IPS-18c (cell line): Measurements from ENCODE around the gene CLEC12A.
"Not testable (repeated sequence)": the region's sequence is repeated elsewhere in the genome, so short reads cannot be mapped to it uniquely, and the experiment has no call there.

Source experiments
- H3K4me3 ChIP-seq: 2 replicates; pipeline ENCODE4 v1.7.0; 2013; ENCODE audit warnings: low read depth, mild to moderate bottlenecking, low read length, moderate library complexity; ENCODE audit not compliant: insufficient read depth
- H3K9me3 ChIP-seq: one replicate; pipeline ENCODE4 v1.6.1; 2013; ENCODE audit warnings: mild to moderate bottlenecking, low read length, moderate library complexity; ENCODE audit not compliant: control insufficient read depth, insufficient read depth

The CLEC12A gene

DNA sequence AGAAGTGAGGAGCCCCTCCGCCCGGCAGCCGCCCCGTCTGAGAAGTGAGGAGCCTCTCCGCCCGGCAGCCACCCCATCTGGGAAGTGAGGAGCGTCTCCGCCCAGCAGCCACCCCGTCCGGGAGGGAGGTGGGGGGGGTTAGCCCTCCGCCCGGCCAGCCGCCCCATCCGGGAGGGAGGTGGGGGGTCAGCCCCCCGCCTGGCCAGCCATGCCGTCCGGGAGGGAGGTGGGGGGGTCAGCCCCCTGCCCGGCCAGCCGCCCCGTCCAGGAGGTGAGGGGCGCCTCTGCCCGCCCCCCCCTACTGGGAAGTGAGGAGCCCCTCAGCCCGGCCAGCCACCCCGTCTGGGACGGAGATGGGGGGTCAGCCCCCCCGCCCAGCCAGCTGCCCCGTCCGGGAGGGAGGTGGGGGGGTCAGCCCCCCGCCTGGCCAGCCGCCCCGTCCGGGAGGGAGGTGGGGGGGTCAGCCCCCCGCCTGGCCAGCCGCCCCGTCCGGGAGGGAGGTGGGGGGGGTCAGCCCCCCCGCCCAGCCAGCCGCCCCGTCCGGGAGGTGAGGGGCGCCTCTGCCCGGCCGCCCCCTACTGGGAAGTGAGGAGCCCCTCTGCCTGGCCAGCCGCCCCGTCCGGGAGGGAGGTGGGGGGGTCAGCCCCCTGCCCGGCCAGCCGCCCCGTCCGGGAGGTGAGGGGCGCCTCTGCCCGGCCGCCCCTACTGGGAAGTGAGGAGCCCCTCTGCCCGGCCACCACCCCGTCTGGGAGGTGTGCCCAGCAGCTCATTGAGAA is 18.1 kb upstream of the CLEC12A start:
- not testable (repeated sequence) for H3K4me3 ChIP-seq, H3K9me3 ChIP-seq

DNA sequence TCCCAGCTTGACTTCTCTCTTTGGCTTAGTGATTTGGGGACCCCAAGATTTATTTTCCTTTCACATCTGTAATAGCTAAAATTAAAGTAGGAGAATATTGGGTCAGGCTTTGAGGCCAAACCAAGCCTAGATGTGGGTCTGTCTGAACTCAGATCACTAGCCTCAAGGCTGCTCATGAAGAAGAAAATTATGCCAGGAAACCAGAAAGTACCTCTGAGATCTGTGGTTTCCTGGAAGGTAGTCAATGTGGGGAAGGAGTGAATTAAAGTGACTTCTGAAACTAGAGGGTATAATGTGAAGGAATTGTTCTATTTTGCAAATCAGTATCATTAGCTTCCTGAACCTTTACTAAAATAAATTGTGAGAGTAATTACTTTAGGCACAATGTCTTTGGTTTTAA is 13.4 kb upstream of the CLEC12A start:
- H3K4me3 ChIP-seq, result no peak overlapping the region
- no peaks in the 10 kb centered on the region for H3K9me3 ChIP-seq

- H3K9me3 ChIP-seq, result no peaks in the 10 kb centered on the region
Observed at GRCh38 chr12:9960590-9960989, 10.6 kb upstream of the CLEC12A start.

GRCh38 chr12:9961106-9961505 is 10.1 kb upstream of the CLEC12A start:
- Histone ChIP-seq H3K4me3 (no peak overlapping the region), H3K9me3 (no peaks in the 10 kb centered on the region)

More at GRCh38 chr12:9960590-9960989, 10.6 kb upstream of the CLEC12A start:
- H3K4me3 ChIP-seq, result no peak overlapping the region

DNA sequence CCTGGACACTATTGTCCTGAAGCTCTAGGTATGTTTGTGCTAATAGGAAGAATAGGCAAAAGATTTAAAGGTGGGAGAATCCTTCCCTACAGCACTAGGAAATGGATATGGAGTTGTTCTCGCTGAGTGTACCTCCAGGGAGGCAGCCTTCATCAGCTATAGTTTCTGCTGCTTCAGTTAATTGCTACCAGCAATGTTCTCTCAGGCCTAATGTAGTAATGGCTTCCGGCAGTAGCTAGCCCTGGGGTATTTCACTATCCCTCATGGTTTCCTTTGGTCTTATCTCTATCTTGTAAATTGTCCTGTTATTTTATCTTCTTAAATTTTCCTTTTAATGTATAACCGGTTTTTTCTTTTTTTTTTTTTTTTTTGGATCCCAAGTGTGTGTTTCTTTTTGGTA is 9.3 kb upstream of the CLEC12A start:
- Histone ChIP-seq H3K9me3 (no peaks in the 10 kb centered on the region), H3K4me3 (no peak overlapping the region)

- H3K4me3 ChIP-seq, result no peak overlapping the region
- H3K9me3 ChIP-seq, result no peaks in the 10 kb centered on the region
Observed at GRCh38 chr12:9969673-9970072, 1.5 kb upstream of the CLEC12A start.

- H3K9me3 ChIP-seq, result no peaks in the 10 kb centered on the region
- H3K4me3 ChIP-seq, result no peak overlapping the region
Observed at GRCh38 chr12:9973949-9974348, 2.7 kb downstream of the CLEC12A start.

DNA sequence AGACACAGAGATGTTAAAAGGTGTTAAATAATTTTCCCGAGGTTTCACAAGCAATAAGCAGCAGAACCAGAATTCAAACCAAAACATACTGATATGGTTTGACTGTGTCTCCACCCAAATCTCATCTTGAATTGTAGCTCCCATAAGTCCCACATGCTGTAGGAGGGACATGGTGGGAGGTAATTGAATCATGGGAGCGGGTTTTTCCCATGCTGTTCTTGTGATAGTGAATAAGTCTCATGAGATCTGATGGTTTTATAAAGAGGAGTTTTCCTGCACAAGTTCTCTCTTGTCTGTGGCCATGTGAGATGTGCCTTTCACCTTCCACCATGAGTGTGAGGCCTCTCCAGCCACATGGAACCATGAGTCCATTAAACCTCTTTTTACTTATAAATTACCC is 3.5 kb downstream of the CLEC12A start:
- H3K9me3 ChIP-seq, H3K4me3 ChIP-seq: not testable (repeated sequence)

DNA sequence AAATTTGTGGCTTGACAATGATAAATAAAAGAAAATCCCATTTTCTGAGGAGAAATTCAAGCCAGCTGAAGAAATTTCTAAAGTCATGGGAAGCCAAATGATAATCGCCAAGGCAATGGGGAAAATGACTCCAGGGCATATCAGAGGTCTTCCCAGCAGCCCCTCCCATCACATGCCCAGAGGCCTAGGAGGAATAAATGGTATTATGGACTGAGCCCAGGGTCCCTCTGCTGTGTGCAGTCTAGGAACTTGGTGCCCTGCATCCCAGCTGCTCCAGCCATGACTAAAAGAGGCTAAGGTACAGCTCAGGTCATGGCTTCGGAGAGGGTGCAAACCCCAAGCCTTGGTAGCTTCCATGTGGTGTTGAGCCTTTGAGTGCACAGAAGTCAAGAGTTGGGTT is 4.4 kb downstream of the CLEC12A start:
- Histone ChIP-seq H3K4me3 (no peak overlapping the region), H3K9me3 (no peaks in the 10 kb centered on the region)

DNA sequence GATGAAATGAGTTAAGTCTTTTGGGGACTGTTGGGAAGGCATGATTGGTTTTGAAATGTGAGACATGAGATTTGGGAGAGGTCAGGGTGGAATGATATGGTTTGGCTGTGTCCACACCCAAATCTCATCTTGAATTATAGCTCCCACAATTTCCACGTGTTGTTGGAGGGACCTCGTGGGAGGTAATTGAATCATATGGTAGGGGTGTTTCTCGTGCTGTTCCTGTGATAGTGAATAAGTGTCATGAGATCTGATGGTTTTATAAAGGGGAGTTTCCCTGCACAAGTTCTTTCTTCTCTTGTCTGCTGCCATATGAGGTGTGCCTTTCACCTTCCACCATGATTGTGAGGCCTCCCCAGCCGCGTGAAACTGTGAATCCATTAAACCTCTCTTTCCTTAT is 5.4 kb downstream of the CLEC12A start:
- not testable (repeated sequence) for H3K9me3 ChIP-seq, H3K4me3 ChIP-seq

GRCh38 chr12:9977916-9978315 is 6.7 kb downstream of the CLEC12A start:
- Histone ChIP-seq H3K4me3 (no peak overlapping the region), H3K9me3 (no peaks in the 10 kb centered on the region)

GRCh38 chr12:9980126-9980525 is 8.9 kb downstream of the CLEC12A start:
- Histone ChIP-seq H3K9me3 (no peaks in the 10 kb centered on the region), H3K4me3 (no peak overlapping the region)

- Histone ChIP-seq H3K4me3 (no peak overlapping the region), H3K9me3 (no peaks in the 10 kb centered on the region)
Observed at GRCh38 chr12:9991876-9992275, 20.7 kb downstream of the CLEC12A start.

DNA sequence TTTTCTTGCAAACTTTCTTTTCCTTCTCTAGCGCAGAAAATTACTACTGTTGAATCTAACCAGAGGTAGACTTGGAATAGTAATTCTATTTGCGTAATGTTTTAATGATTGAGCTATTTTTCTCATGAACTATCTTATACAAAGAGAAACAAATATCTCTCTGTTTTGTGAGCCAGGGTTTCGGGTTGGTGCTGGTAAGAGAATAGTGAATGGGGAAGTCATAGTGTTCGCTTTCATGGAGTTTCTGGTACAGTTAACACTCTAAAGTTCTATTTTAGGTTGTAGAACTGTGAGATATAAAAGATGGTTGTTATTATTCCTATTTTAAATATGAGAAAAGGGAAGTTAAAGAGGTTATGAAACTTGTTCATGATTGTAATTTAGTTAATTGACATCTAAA is 21.1 kb downstream of the CLEC12A start:
- Histone ChIP-seq H3K4me3 (no peak overlapping the region), H3K9me3 (no peaks in the 10 kb centered on the region)

GRCh38 chr12:9999016-9999415 is 27.8 kb downstream of the CLEC12A start, which contains the start of gene CLEC1B:
CLEC1B (minus strand) TSS chr12:9999121; CDS start chr12:9999100, 21 bp downstream.
- Histone ChIP-seq H3K4me3 (no peak within 1 kb of the TSS), H3K9me3 (no peaks in the 10 kb centered on the region)

- H3K4me3 ChIP-seq, result no peak overlapping the region
- H3K9me3 ChIP-seq, result no peaks in the 10 kb centered on the region
Observed at GRCh38 chr12:10001171-10001776, 30.1 kb downstream of the CLEC12A start.

DNA sequence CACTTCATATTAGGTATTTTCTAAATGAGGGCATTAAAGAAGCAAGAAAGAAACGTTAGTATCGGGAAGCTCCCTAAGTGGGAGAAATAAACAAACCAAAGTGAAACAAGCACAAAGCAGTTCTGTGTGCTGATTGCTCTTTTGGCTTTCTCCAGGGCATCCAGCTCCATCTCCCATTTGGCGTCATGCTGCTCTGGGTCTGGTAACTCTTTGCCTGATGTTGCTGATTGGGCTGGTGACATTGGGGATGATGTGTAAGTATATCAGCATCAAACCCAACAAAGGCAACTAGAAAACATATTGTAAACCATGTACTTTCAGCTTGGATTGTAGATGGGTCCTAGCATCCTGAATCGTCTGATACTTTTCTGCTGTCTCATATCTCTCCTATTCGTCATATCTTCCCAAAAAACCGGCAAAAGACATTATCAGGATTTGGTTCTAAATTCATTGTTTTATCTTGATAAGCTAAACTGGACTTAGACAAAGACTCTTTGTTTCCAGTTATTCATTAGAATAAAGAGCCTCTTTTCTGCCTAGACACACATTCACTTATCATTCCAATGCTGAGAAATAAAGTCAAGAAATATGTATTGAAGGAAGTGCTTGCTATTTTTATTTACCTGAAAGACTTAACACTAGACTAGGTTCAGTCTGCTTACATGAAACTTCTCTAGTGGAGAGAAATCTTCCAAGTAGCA is 41.6 kb downstream of the CLEC12A start:
- Histone ChIP-seq H3K9me3 (no peaks in the 10 kb centered on the region), H3K4me3 (no peak overlapping the region)

GRCh38 chr12:10015450-10015849 is 44.2 kb downstream of the CLEC12A start:
- no peaks in the 10 kb centered on the region for H3K9me3 ChIP-seq

More at GRCh38 chr12:10015450-10015849, 44.2 kb downstream of the CLEC12A start:
- no peak overlapping the region for H3K4me3 ChIP-seq
